PC-9 (cell line): Measurements from ENCODE around the gene MFSD12. TPM values are rescaled to one million over a fixed set of nuclear protein-coding genes. Genes with fewer than 3 reads are reported as not detected.

ENCODE experiments used
- BruUV-seq: library from RNA; stranded (reverse); fragments of 400-500 nt; replicated peaks from 2 replicates; lab custom pipeline; 2021; lab: Mats Ljungman, UMichigan
- CTCF ChIA-PET: fragments of 300-600 bp; sonication (Branson Sonifier 250); formaldehyde crosslinking; loops from one replicate; lab custom pipeline; 2022; ENCODE audit warnings: antibody characterized with exemption; lab: Charles Lee
- POLR2A ChIA-PET: fragments of 300-600 bp; sonication (Branson Sonifier 250); formaldehyde crosslinking; loops from one replicate; lab custom pipeline; 2022; ENCODE audit warnings: antibody characterized with exemption; ENCODE audit not compliant: unreplicated experiment; lab: Charles Lee
- DNase-seq, 2 experiments: peaks; one replicate each; pipeline versions ENCODE4 v3.0.0 to v3.0.0-alpha.2; 2015 to 2022; ENCODE audit warnings: mixed read lengths in 1 of 2
- H2AFZ ChIP-seq: fragments of 200-600 bp; sonication (generic); 2 replicates; pipeline ENCODE4 v1.8.1; 2017; ENCODE audit warnings: antibody characterized with exemption
- H3F3A ChIP-seq: fragments of 200-600 bp; sonication (generic); 2 replicates; pipeline ENCODE4 v1.8.1; 2017; ENCODE audit warnings: antibody characterized with exemption, mild to moderate bottlenecking, low read depth; ENCODE audit not compliant: insufficient read depth
- H3K27ac ChIP-seq: fragments of 200-600 bp; sonication (generic); 2 replicates; pipeline ENCODE4 v1.6.1; 2016; ENCODE audit warnings: mixed run types
- H3K27me3 ChIP-seq: fragments of 200-600 bp; sonication (generic); 2 replicates; pipeline ENCODE4 v1.6.1; 2016; ENCODE audit warnings: low read depth, mixed run types; ENCODE audit not compliant: insufficient read depth
- H3K36me3 ChIP-seq: fragments of 200-600 bp; sonication (generic); 2 replicates; pipeline ENCODE4 v1.6.1; 2016; ENCODE audit warnings: low read depth, mixed run types
- H3K4me1 ChIP-seq: fragments of 200-600 bp; sonication (generic); replicated peaks from 2 replicates; pipeline ENCODE4 v1.6.1; 2016; ENCODE audit warnings: mixed run types; ENCODE audit not compliant: insufficient read depth
- H3K4me2 ChIP-seq: fragments of 200-600 bp; sonication (generic); 2 replicates; pipeline ENCODE4 v1.6.1; 2017; ENCODE audit warnings: mixed run types
- H3K4me3 ChIP-seq: fragments of 200-600 bp; sonication (generic); 2 replicates; pipeline ENCODE4 v1.6.1; 2016; ENCODE audit warnings: mixed run types
- H3K79me2 ChIP-seq: fragments of 200-600 bp; sonication (generic); 2 replicates; pipeline ENCODE4 v1.6.1; 2017; ENCODE audit warnings: low read depth, mixed run types
- H3K9me2 ChIP-seq: fragments of 200-600 bp; sonication (generic); 2 replicates; pipeline ENCODE4 v1.8.1; 2017; ENCODE audit warnings: mild to moderate bottlenecking; ENCODE audit not compliant: insufficient read depth
- H3K9me3 ChIP-seq: fragments of 200-600 bp; sonication (generic); 2 replicates; pipeline ENCODE4 v1.8.1; 2016; ENCODE audit warnings: low read depth; ENCODE audit not compliant: insufficient read depth
- H4K20me1 ChIP-seq: fragments of 200-600 bp; sonication (generic); 2 replicates; pipeline ENCODE4 v1.8.1; 2017; ENCODE audit not compliant: insufficient read depth
- EZH2 ChIP-seq: fragments of 200-600 bp; sonication (generic); IDR thresholded peaks from 2 replicates; pipeline ENCODE4 v1.8.0; 2017; ENCODE audit warnings: antibody characterized with exemption, low read depth
- intact Hi-C: fragments of 100-400 bp; cut with micrococcal nuclease; formaldehyde crosslinking; loops from one replicate; pipeline ENCODE4 v1.10.0; 2022; ENCODE audit not compliant: unreplicated experiment
- total RNA-seq: library from RNA; stranded (reverse); gene quantifications from 2 replicates; pipeline ENCODE4 v1.2.3, GENCODE V29; 2021
- TF ChIP-seq, protein P1 (sequence below): fragments of 200-600 bp; sonication (generic); conservative IDR thresholded peaks from 2 replicates; pipeline ENCODE4 v1.6.1; 2017; ENCODE audit warnings: mixed run types, antibody characterized with exemption, mild to moderate bottlenecking, moderate library complexity

Gene MFSD12
- total RNA-seq, 1 experiment from 2014 or later = 70.0 TPM

DNA sequence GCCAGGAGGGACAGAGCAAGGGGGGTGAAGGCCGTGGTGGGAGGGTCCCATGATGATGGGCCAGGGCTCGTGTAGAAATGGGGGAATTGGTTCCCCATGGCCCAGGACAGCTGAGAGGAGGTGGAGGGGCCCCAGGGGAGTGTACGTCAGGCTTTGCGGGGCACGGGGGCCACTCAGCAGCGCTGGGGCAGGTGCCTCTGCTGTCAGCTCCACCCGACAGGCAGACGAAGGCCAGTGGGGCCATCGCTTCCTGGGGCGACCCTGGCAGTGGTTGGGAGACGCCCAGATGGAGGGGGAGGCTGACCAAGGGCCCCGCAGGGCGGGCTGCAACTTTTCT is 20.3 kb downstream of the MFSD12 start:
- Histone ChIP-seq H3K4me3 (no peak overlapping the region), H2AFZ (no peak overlapping the region), H3K27ac (no peak overlapping the region), H3K36me3 (no peaks in the 10 kb centered on the region), H3K27me3 (no peaks in the 10 kb centered on the region), H3K79me2 (no peaks in the 10 kb centered on the region), H3K4me2 (no peak overlapping the region), H4K20me1 (no peaks in the 10 kb centered on the region; the same call in 1 of the 2 replicates), H3K9me3 (no peaks in the 10 kb centered on the region), H3K4me1 (no peaks in the 10 kb centered on the region), H3K9me2 (no peaks in the 10 kb centered on the region), H3F3A (peaks cover 2% of the 10 kb centered on the region; the same call in 1 of the 2 replicates)
- no peak for TF ChIP-seq EZH2
- TF ChIP-seq, protein P1, sequence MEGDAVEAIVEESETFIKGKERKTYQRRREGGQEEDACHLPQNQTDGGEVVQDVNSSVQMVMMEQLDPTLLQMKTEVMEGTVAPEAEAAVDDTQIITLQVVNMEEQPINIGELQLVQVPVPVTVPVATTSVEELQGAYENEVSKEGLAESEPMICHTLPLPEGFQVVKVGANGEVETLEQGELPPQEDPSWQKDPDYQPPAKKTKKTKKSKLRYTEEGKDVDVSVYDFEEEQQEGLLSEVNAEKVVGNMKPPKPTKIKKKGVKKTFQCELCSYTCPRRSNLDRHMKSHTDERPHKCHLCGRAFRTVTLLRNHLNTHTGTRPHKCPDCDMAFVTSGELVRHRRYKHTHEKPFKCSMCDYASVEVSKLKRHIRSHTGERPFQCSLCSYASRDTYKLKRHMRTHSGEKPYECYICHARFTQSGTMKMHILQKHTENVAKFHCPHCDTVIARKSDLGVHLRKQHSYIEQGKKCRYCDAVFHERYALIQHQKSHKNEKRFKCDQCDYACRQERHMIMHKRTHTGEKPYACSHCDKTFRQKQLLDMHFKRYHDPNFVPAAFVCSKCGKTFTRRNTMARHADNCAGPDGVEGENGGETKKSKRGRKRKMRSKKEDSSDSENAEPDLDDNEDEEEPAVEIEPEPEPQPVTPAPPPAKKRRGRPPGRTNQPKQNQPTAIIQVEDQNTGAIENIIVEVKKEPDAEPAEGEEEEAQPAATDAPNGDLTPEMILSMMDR = no peak
- ChIA-PET POLR2A (no interaction called here), CTCF (no interaction called here)
- BruUV-seq = no TSS peak
- DNase-seq = no peak
- intact Hi-C loops = no loop called here

DNA sequence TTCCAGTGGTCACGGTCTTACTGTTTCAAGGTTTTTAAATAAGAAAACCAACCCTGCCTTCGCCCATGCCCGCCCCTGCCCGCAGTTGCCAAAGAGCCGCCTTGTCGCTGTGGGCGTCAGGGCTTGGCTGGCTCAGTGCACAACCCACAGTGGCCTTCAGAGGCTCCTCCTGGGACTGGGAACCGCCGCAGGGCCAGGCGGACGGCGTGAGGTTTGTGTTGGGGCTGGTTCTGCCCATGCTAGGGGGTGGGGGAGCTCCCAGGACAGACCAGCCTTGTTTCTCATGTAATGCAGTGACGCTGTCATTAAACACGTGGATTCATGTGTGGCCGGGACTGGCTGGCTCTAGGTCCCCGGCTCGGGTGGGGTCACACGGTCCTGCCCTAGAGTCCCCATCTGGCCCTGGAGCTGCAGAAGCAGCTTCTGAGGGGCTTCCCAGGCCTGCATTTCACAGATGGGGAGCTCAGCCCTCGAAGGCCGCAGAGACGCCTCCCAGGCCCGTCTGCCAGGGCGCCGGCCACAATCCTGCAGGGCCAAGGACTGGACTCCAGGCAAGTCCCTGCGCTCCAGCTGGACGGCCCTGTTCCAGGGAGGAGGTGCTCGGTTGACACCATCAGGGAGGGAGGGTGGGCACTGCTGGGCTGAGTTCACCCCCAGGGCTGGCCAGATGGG is 20.8 kb downstream of the MFSD12 start:
- no peak for DNase-seq
- Histone ChIP-seq H3K9me2 (no peaks in the 10 kb centered on the region), H2AFZ (no peak overlapping the region), H3K27me3 (no peaks in the 10 kb centered on the region), H3K9me3 (no peaks in the 10 kb centered on the region), H3K36me3 (no peaks in the 10 kb centered on the region), H3K4me1 (no peaks in the 10 kb centered on the region), H3K4me2 (no peak overlapping the region), H3K27ac (no peak overlapping the region), H3K4me3 (no peak overlapping the region), H3F3A (no peaks in the 10 kb centered on the region), H4K20me1 (no peaks in the 10 kb centered on the region; the same call in 1 of the 2 replicates), H3K79me2 (no peaks in the 10 kb centered on the region)
- no peak for TF ChIP-seq EZH2
- TF ChIP-seq, protein P1 = no peak
- intact Hi-C loops = no loop called here
- BruUV-seq = no TSS peak
- ChIA-PET POLR2A (no interaction called here), CTCF (no interaction called here)

DNA sequence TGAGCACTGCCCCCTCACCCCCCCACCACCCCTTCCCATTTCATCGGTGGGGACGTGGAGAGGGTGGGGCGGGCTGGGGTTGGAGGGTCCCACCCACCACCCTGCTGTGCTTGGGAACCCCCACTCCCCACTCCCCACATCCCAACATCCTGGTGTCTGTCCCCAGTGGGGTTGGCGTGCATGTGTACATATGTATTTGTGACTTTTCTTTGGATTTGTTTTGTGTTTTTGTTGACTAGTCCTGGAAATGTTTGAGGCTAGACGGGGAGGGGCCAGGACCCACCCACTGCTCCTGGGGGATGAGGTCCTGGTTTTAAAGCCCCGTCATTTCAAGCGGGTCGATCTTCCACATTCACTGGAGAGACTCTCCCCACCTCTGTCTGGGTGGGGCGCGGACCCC is 21.4 kb downstream of the MFSD12 start:
- Histone ChIP-seq H3K4me3 (no peak overlapping the region), H3K27me3 (no peaks in the 10 kb centered on the region), H3K9me3 (no peaks in the 10 kb centered on the region), H3K36me3 (no peaks in the 10 kb centered on the region), H3K4me2 (no peak overlapping the region), H2AFZ (no peak overlapping the region), H4K20me1 (no peaks in the 10 kb centered on the region; the same call in 1 of the 2 replicates), H3K79me2 (no peaks in the 10 kb centered on the region), H3F3A (no peaks in the 10 kb centered on the region), H3K4me1 (no peaks in the 10 kb centered on the region), H3K9me2 (no peaks in the 10 kb centered on the region), H3K27ac (no peak overlapping the region)
- CTCF ChIA-PET = no interaction called here
- DNase-seq = no peak
- intact Hi-C loops = no loop called here
- BruUV-seq = no TSS peak
- POLR2A ChIA-PET = no interaction called here
- TF ChIP-seq EZH2 = no peak
- TF ChIP-seq, protein P1 = no peak
